H1 (cell line): ENCODE results near the gene TOP1. TPM values are rescaled to one million over a fixed set of nuclear protein-coding genes. Genes with fewer than 3 reads are reported as not detected.

Source experiments
- CTCF ChIA-PET: fragments of 300-600 bp; sonication (Branson Sonifier 250); formaldehyde crosslinking; loops from one replicate; lab custom pipeline; 2021; ENCODE audit not compliant: partially characterized antibody; lab: Charles Lee
- POLR2A ChIA-PET: fragments of 300-600 bp; sonication (Branson Sonifier 250); formaldehyde crosslinking; loops from one replicate; lab custom pipeline; 2021; ENCODE audit warnings: inconsistent platforms; ENCODE audit not compliant: partially characterized antibody; lab: Charles Lee
- DNase-seq, 2 experiments: peaks; one replicate each; pipeline versions ENCODE4 v3.0.0 to v3.0.0-alpha.2; 2010 to 2022; ENCODE audit warnings: low spot score in 2 of 2, low read depth in 1 of 2, mixed read lengths in 1 of 2
- FAIRE-seq: peaks from 2 replicates; lab custom pipeline; 2011; peaks lifted over from hg19 to GRCh38; lab: Jason Lieb, UNC
- H2AFZ ChIP-seq: 2 replicates; pipeline ENCODE4 v1.8.1; 2012; ENCODE audit warnings: low read length, inconsistent platforms
- H2AK5ac ChIP-seq: 2 replicates; pipeline ENCODE4 v1.6.1; 2013; ENCODE audit warnings: low read depth, low read length
- H2BK120ac ChIP-seq: replicated peaks from 2 replicates; pipeline ENCODE3; 2013; ENCODE audit warnings: low read depth, low read length, inconsistent platforms
- H2BK12ac ChIP-seq: 2 replicates; pipeline ENCODE4 v1.6.1; 2013; ENCODE audit warnings: low read depth, low read length
- H2BK15ac ChIP-seq: 2 replicates; pipeline ENCODE4 v1.6.1; 2013; ENCODE audit warnings: low read length
- H2BK20ac ChIP-seq: 2 replicates; pipeline ENCODE4 v1.6.1; 2013; ENCODE audit warnings: low read length
- H2BK5ac ChIP-seq: 2 replicates; pipeline ENCODE4 v1.6.1; 2013; ENCODE audit warnings: low read depth, low read length
- H3K14ac ChIP-seq: 2 replicates; pipeline ENCODE4 v1.6.1; 2013; ENCODE audit warnings: inconsistent platforms; ENCODE audit not compliant: insufficient read length
- H3K18ac ChIP-seq: 2 replicates; pipeline ENCODE4 v1.6.1; 2013; ENCODE audit warnings: low read length; ENCODE audit errors: extremely low read depth
- H3K23ac ChIP-seq: 2 replicates; pipeline ENCODE4 v1.6.1; 2013; ENCODE audit warnings: inconsistent platforms; ENCODE audit not compliant: insufficient read length
- H3K23me2 ChIP-seq: 2 replicates; pipeline ENCODE4 v1.6.1; 2013; ENCODE audit warnings: low read depth, low read length
- H3K27ac ChIP-seq: 2 replicates; pipeline ENCODE4 v1.6.1; 2011; ENCODE audit warnings: low read depth, low read length, inconsistent platforms
- H3K27me3 ChIP-seq, 4 experiments: replicated peaks in 1 of 4; 1 replicate in 1 of 4; 2 replicates in 3 of 4; pipeline versions ENCODE4 v1.6.1 to v1.8.1; 2011 to 2013; ENCODE audit warnings: low read length in 3 of 4, mild to moderate bottlenecking in 3 of 4, inconsistent platforms in 2 of 4, mixed read lengths in 2 of 4, moderate library complexity in 1 of 4; ENCODE audit not compliant: control insufficient read depth in 3 of 4, insufficient read depth in 3 of 4; ENCODE audit errors: extremely low read depth in 1 of 4
- H3K36me3 ChIP-seq, 4 experiments: 2 replicates each; pipeline versions ENCODE4 v1.6.1 to v1.8.1; 2011 to 2013; ENCODE audit warnings: mild to moderate bottlenecking in 4 of 4, low read length in 3 of 4, moderate library complexity in 2 of 4, control low read depth in 1 of 4, inconsistent platforms in 1 of 4; ENCODE audit not compliant: insufficient read depth in 4 of 4, control insufficient read depth in 2 of 4
- H3K4ac ChIP-seq: replicated peaks from 2 replicates; pipeline ENCODE3; 2013; ENCODE audit warnings: low read length, low read depth, mixed read lengths, inconsistent platforms; ENCODE audit not compliant: insufficient read length
- H3K4me1 ChIP-seq, 4 experiments: replicated peaks in 1 of 4; 1 replicate in 1 of 4; 2 replicates in 3 of 4; pipeline versions ENCODE4 v1.6.1 to v1.8.1; 2011 to 2013; ENCODE audit warnings: low read length in 3 of 4, inconsistent platforms in 2 of 4, mixed read lengths in 1 of 4; ENCODE audit not compliant: insufficient read depth in 4 of 4, control insufficient read depth in 3 of 4
- H3K4me2 ChIP-seq, 2 experiments: 2 replicates each; pipeline versions ENCODE4 v1.6.1 to v1.8.1; 2011 to 2013; ENCODE audit warnings: low read depth in 2 of 2, low read length in 2 of 2, control low read depth in 1 of 2, inconsistent platforms in 1 of 2, mild to moderate bottlenecking in 1 of 2; ENCODE audit not compliant: insufficient read depth in 1 of 2
- H3K4me3 ChIP-seq, 4 experiments: fragments of 200-600, 300-600 bp in 1 of 4; sonication (generic), shearing (Covaris generic), sonication (Bioruptor Twin) in 1 of 4; 2 replicates each; pipeline versions ENCODE4 v1.5.1 to v1.8.1; 2011 to 2016; ENCODE audit warnings: low read length in 4 of 4, low read depth in 3 of 4, control low read depth in 2 of 4, inconsistent platforms in 2 of 4, mild to moderate bottlenecking in 2 of 4, mixed read lengths in 1 of 4, moderate library complexity in 1 of 4; ENCODE audit not compliant: insufficient read depth in 2 of 4; ENCODE audit errors: extremely low read depth in 1 of 4
- H3K56ac ChIP-seq: replicated peaks from 2 replicates; pipeline ENCODE3; 2013; ENCODE audit warnings: low read depth, mild to moderate bottlenecking, mixed read lengths, low read length, inconsistent platforms; ENCODE audit not compliant: insufficient read length
- H3K79me1 ChIP-seq: 2 replicates; pipeline ENCODE4 v1.6.1; 2013; ENCODE audit warnings: low read depth, low read length, control low read depth
- H3K79me2 ChIP-seq, 2 experiments: 2 replicates each; pipeline versions ENCODE4 v1.6.1 to v1.8.1; 2012 to 2013; ENCODE audit warnings: low read length in 2 of 2, mild to moderate bottlenecking in 2 of 2, inconsistent platforms in 1 of 2; ENCODE audit not compliant: insufficient read depth in 2 of 2, control insufficient read depth in 1 of 2
- H3K9ac ChIP-seq, 4 experiments: replicated peaks in 1 of 4; 1 replicate in 1 of 4; 2 replicates in 3 of 4; pipeline versions ENCODE4 v1.6.1 to v1.8.1; 2011 to 2013; ENCODE audit warnings: low read depth in 3 of 4, low read length in 3 of 4, control low read depth in 2 of 4, mild to moderate bottlenecking in 2 of 4, moderate library complexity in 2 of 4, inconsistent platforms in 1 of 4; ENCODE audit errors: extremely low read depth in 1 of 4
- H3K9me3 ChIP-seq, 2 experiments: 2 replicates each; pipeline versions ENCODE4 v1.6.1 to v1.8.1; 2012 to 2013; ENCODE audit warnings: mild to moderate bottlenecking in 2 of 2, moderate library complexity in 2 of 2, control low read depth in 1 of 2, inconsistent platforms in 1 of 2, low read depth in 1 of 2, low read length in 1 of 2, mixed read lengths in 1 of 2; ENCODE audit not compliant: insufficient read depth in 2 of 2
- H4K20me1 ChIP-seq, 2 experiments: replicated peaks in 1 of 2; 2 replicates each; pipeline versions ENCODE3 to v1.8.1; 2011 to 2013; ENCODE audit warnings: inconsistent platforms in 2 of 2, low read length in 2 of 2, mild to moderate bottlenecking in 1 of 2; ENCODE audit not compliant: insufficient read depth in 2 of 2, control insufficient read depth in 1 of 2
- H4K5ac ChIP-seq: 2 replicates; pipeline ENCODE4 v1.6.1; 2013; ENCODE audit warnings: low read length, low read depth, mixed read lengths, inconsistent platforms; ENCODE audit not compliant: insufficient read length
- H4K8ac ChIP-seq: 2 replicates; pipeline ENCODE4 v1.8.0; 2013; ENCODE audit warnings: mild to moderate bottlenecking, moderate library complexity, low read length, inconsistent platforms; ENCODE audit not compliant: insufficient read depth; ENCODE audit errors: extremely low read depth
- H4K91ac ChIP-seq: replicated peaks from 2 replicates; pipeline ENCODE3; 2013; ENCODE audit warnings: low read length, mixed read lengths, inconsistent platforms; ENCODE audit not compliant: insufficient read length
- CHD2 ChIP-seq: IDR thresholded peaks from 2 replicates; pipeline ENCODE4 v1.6.1; 2012; ENCODE audit warnings: low read length, improper control_type of control experiment
- CREB1 ChIP-seq: IDR thresholded peaks from 2 replicates; pipeline ENCODE4 v1.6.1; 2012; ENCODE audit warnings: inconsistent platforms
- KDM4A ChIP-seq: IDR thresholded peaks from one replicate; pipeline ENCODE4 v1.7.1; 2012; ENCODE audit warnings: low read depth, mild to moderate bottlenecking, moderate library complexity, low read length, inconsistent platforms; ENCODE audit not compliant: severe bottlenecking
- RAD21 ChIP-seq, 2 experiments: IDR thresholded peaks in 1 of 2; conservative IDR thresholded peaks in 1 of 2; 2 replicates each; pipeline ENCODE4 v1.6.1; 2011; ENCODE audit warnings: low read depth in 2 of 2, low read length in 2 of 2, improper control_type of control experiment in 1 of 2, inconsistent platforms in 1 of 2, mild to moderate bottlenecking in 1 of 2, moderate library complexity in 1 of 2
- RNF2 ChIP-seq: fragments of 200-900, 300-1000 bp; sonication (generic); IDR thresholded peaks from 2 replicates; pipeline ENCODE4 v1.7.1; 2016; ENCODE audit warnings: borderline replicate concordance, low read depth, mild to moderate bottlenecking, antibody characterized with exemption, low read length; ENCODE audit not compliant: poor library complexity, severe bottlenecking; ENCODE audit errors: missing control alignments
- SIN3A ChIP-seq, 2 experiments: IDR thresholded peaks in 1 of 2; conservative IDR thresholded peaks in 1 of 2; 2 replicates each; pipeline ENCODE4 v1.6.1; 2011 to 2012; ENCODE audit warnings: low read length in 2 of 2, improper control_type of control experiment in 1 of 2, low read depth in 1 of 2, mild to moderate bottlenecking in 1 of 2
- TBP ChIP-seq: IDR thresholded peaks from 2 replicates; pipeline ENCODE4 v1.6.1; 2011; ENCODE audit warnings: low read depth, low read length, improper control_type of control experiment
- WGBS, 2 experiments: shearing (Covaris generic) in 1 of 2; methylation state at CpG; one replicate each; pipeline versions ENCODE4 v1.1.6 to v1.1.7; 2013 to 2015; ENCODE audit warnings: low lambda C conversion rate in 2 of 2, mixed read lengths in 2 of 2, inconsistent platforms in 1 of 2, low coverage in 1 of 2, missing lambda C conversion rate in 1 of 2; ENCODE audit not compliant: insufficient replicate concordance in 2 of 2, insufficient coverage in 1 of 2, insufficient read length in 1 of 2; ENCODE audit errors: extremely low coverage in 1 of 2, missing lambda C conversion rate in 1 of 2; 5-methylcytosine and 5-hydroxymethylcytosine counted together
- polyA plus RNA-seq, 7 experiments: library from polyadenylated mRNA; depleted of rRNA in 3 of 7; stranded (reverse) in 5 of 7; unstranded in 2 of 7; fragments of >200 nt in 5 of 7; fragments of 200-250 nt in 2 of 7; gene quantifications; 1 replicate in 5 of 7; 2 replicates in 1 of 7; 4 replicates in 1 of 7; pipeline versions ENCODE4 v1.2.1 to v1.2.3, GENCODE V29; 2011 to 2013; ENCODE audit warnings: missing spikeins in 2 of 7, mixed read lengths in 2 of 7
- total RNA-seq: library from RNA; stranded (reverse); fragmentation: NEBNext Ultra II Directional; extraction: Animal tissue kit (Norgen Biotek cat#: 25700); gene quantifications from 2 replicates; pipeline ENCODE4 v1.2.1, GENCODE V29; 2021

Gene TOP1
- total and polyA plus RNA-seq, 2 of the 8 experiments (the other 6 are each of a cell fraction or from before 2014, with no cell fraction given) = 7.4 to 108 TPM

- 90% methylated on average over 2 of the region's 2 CpGs; no CpG with 5 or more reads in 1 of the 2 experiments for WGBS, 2 experiments
- CTCF ChIA-PET = interaction anchor here (0.6 to 6.4 kb wide), 6 partner anchors 14 to 115 kb away, joined by 3 to 48 read pairs (median 7); no protein-coding TSS in a partner anchor
- no peak overlapping the region for H3K27ac ChIP-seq
Measured at GRCh38 chr20:41080866-41081265, 52.2 kb downstream of the TOP1 start.

More at GRCh38 chr20:41080866-41081265, 52.2 kb downstream of the TOP1 start:
- no peak overlapping the region for H4K91ac ChIP-seq
- H3K9me3 ChIP-seq = no peaks in the 10 kb centered on the region
- no peak for FAIRE-seq
- no peak overlapping the region for H3K4me3 ChIP-seq
- no peak overlapping the region for H3K4ac ChIP-seq
- no peaks in the 10 kb centered on the region for H3K23me2 ChIP-seq
- H2AFZ ChIP-seq = no peak overlapping the region
- no peak overlapping the region for H2BK120ac ChIP-seq
- peaks cover 0 to 2% of the 10 kb centered on the region in 2 experiments; a peak in 1 of 4 replicates for H3K79me2 ChIP-seq
- POLR2A ChIA-PET = no interaction called here
- no peaks in the 10 kb centered on the region for H3K27me3 ChIP-seq
- H3K4me1 ChIP-seq = no peaks in the 10 kb centered on the region
- no peak overlapping the region for H2AK5ac ChIP-seq
- H2BK5ac ChIP-seq = no peak overlapping the region
- H3K4me2 ChIP-seq = no peak overlapping the region
- H3K14ac ChIP-seq = no peak overlapping the region
- no peaks in the 10 kb centered on the region for H3K79me1 ChIP-seq
- no peak overlapping the region for H3K18ac ChIP-seq
- no peak overlapping the region for H3K56ac ChIP-seq
- H2BK12ac ChIP-seq = no peak overlapping the region
- no peak overlapping the region for H4K5ac ChIP-seq
- H3K23ac ChIP-seq = no peak overlapping the region
- H4K8ac ChIP-seq = no peak overlapping the region
- H2BK20ac ChIP-seq = no peak overlapping the region
- no peak overlapping the region for H3K9ac ChIP-seq
- H3K36me3 ChIP-seq = peaks cover 11 to 72% (median 44%) of the 10 kb centered on the region in 4 experiments
- peaks cover 0 to 3% of the 10 kb centered on the region in 2 experiments for H4K20me1 ChIP-seq
- no peak for TF ChIP-seq KDM4A
- no peak for TF ChIP-seq CREB1
- no peak for TF ChIP-seq SIN3A (conservative IDR thresholded peaks at IDR 0.05 in 1 of 2, IDR thresholded peaks at IDR 0.05 in 1 of 2; ENCODE audit: low read depth in 1 of 2, low read length in 2 of 2)
- TF ChIP-seq RNF2 = no peak
- TF ChIP-seq RAD21 (IDR thresholded peaks at IDR 0.05 in 1 of 2, conservative IDR thresholded peaks at IDR 0.05 in 1 of 2; ENCODE audit: low read depth in 2 of 2, low read length in 2 of 2) = no peak
- no peak for TF ChIP-seq TBP
- TF ChIP-seq CHD2 = no peak
- no peak for DNase-seq
- no peak overlapping the region for H2BK15ac ChIP-seq
